ENCODE measurements around the gene CAST.

CAST gene

GRCh38 chr5:96819806-96820205 lies 157.6 kb downstream of the CAST start:
- DNase-seq (ENCODE audit: low read depth in 2 of 2) = no peak

- DNase-seq (ENCODE audit: low read depth in 2 of 2) = no peak
Measured at GRCh38 chr5:96821260-96821916, 159.2 kb downstream of the CAST start.

GRCh38 chr5:96822686-96823459 lies 160.7 kb downstream of the CAST start:
- DNase-seq (ENCODE audit: low read depth in 2 of 2) = no peak

- DNase-seq (ENCODE audit: low read depth in 2 of 2) = no peak
Measured at GRCh38 chr5:96823900-96824380, 161.8 kb downstream of the CAST start.
